Inferior parietal cortex (tissue), 1 donor: Measurements from ENCODE around the gene ZNG1A.
"Not testable (repeated sequence)": the region's sequence is repeated elsewhere in the genome, so short reads cannot be mapped to it uniquely, and the experiment has no call there.

ENCODE experiments used
- DNase-seq: peaks from one replicate; pipeline ENCODE4 v3.0.0-alpha.2; 2016; ENCODE audit errors: extremely low spot score

Gene ZNG1A

DNA sequence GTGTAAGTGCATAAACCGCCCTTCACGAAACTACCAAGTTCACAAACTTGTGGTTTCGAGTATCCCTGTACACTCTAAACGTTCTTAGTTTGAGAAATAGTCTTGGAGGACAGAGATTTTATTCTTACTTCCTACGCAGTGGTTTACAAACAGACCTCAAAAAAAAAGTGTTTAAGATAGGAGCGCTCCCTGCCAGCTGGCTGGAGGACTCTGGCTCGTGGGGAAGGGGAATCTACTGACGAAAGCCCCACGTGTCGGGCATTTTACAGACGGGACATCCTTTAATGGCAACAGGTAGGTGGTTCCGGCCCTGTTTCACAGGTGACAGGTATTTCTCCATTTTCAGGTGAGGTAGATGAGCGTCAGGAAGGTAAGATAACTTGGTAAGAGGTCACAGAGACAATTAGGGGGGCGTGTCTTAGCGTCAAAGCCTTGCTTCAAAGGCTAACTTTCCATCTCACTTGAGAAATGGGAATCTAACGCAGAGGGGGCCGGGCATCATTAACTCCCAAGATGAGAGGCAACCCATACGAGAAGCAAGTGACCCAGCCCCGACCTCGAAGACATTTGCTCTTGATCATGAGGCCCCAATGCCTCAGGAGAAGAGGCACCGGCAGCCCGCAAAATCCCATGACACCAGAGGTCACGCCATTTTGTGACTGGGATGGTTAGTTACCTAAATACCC is 573 bp downstream of the ZNG1A start:
- DNase-seq = not testable (repeated sequence)

DNA sequence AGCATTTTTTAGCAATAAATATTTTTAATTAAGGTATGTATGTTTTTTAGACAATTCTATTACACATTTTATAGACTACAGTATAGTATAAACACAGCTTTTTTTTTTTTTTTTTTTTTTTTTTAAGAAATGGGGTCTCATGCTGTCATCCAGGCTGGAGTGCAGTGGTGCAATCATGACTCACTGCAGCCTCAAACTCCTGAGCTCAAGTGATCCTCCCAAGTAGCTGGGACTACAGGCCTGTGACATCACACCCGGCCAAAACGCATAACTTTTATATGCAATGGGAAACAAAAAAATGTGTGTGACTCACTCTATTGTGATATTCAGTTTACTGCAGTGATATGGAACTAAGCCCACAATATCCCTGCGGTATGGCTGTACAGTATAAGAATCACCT is 9.1 kb downstream of the ZNG1A start:
- not testable (repeated sequence) for DNase-seq

DNA sequence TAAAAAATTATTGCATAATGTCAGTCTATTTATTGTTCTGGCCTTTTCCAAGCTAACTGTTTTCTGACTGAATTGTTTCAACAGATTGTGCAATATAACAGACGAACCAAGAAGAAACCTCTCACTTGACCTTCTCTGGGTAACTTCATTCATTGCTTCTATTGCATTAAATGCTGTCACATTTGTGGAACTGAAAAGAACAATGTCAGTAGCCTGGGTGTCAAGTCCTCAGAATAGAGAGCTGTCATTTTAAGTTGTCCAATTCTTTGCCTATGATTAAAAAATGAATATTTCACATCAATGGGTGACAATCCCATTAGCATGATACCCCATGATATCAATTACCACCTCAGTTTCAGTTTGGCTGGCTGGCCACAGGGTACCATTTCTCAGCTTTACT is 19.0 kb downstream of the ZNG1A start:
- not testable (repeated sequence) for DNase-seq

DNA sequence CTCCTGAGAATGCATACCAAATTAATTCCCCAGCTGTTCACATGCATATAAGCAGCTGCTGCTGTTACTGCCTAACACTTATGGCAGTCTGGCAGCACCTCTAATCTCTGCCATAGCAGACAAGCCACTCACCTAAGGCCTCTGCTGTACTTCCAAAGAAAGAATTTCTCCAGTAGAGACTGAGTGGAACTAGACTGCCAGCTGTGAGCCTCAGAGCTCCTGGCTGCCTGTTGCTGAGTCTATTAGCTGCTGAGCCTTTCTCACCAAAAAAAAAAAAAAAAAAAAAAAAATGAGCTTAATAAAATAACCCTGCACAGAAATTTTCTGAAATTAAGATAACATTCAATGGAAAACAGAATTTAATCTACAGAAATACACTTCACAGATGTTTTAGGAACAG is 27.7 kb downstream of the ZNG1A start:
- not testable (repeated sequence) for DNase-seq

DNA sequence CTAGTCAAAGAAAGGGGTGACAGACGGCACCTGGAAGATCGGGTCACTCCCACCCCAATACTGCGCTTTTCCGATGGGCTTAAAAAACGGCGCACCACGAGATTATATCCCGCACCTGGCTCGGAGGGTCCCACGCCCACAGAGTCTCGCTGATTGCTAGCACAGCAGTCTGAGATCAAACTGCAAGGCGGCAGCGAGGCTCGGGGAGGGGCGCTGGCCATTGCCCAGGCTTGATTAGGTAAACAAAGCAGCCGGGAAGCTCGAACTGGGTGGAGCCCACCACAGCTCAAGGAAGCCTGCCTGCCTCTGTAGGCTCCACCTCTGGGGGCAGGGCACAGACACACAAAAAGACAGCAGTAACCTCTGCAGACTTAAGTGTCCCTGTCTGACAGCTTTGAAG is 39.0 kb downstream of the ZNG1A start:
- DNase-seq = not testable (repeated sequence)

DNA sequence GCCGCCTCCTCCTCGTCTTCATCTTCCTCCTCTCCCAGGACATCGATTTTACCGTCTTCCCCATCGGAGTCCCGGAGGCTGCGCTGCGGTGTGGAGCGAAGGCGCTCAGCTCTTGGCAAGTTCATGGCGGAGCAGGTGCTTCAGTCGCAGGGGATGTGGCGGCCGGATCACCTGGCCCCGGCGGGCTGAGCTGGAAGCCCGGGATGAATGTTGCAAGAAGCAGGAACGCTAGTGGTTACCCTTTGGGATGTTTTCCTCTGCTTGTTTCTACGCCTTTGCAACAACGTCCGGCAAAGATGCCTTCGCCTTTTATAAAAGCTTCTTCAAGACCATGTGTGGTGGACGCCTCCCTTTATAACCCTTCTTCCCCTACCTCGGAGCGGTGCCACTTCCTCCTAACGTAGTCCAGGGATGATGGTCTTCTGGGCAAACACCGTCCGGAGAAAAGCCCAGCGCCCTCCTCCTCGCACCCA is 60.8 kb downstream of the ZNG1A start, which contains the start of gene FOXD4:
FOXD4 (minus strand) TSS at position 423 of the 473 bp plus-strand sequence; CDS start at position 125, 298 bp downstream.
- DNase-seq = not testable (repeated sequence)

DNA sequence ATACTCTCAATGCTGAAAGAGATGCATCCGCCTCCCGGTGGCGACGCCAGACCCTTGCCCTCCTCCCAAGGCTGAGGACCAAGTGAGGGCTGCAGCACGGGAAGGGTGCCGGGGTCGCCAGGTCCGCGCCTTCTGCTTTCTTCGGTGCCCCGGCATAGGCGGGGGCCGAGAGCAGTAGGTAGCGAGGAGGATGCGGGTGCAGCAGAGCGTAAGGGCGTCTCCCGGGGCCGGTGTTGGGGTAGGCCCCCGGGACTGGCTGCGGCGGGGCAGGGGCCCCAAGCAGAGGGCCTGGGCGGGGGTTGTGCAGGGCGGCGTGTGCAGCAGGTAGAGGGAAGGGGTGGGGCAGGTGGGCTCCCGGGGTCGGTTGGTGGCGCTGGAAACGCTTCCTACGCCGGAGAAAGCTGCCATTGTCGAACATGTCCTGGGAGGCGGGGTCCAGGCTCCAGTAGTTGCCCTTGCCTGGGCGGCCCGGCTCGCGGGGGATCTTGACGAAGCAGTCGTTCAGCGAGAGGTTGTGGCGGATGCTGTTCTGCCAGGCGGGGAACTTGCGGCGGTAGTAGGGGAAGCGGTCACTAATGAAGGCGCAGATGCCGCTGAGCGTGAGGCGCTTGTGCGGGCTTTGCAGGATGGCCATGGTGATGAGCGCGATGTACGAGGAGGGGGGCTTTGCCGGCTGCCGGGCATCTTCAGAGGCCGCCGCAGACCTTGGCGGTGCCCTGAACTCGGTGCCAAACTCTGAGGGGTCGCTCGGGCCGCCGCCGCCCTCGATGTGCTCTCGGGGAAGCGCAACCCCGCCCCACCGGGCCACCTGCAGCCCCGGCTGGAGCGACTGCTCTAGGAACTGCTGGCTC is 61.5 kb downstream of the ZNG1A start:
- DNase-seq = not testable (repeated sequence)

DNA sequence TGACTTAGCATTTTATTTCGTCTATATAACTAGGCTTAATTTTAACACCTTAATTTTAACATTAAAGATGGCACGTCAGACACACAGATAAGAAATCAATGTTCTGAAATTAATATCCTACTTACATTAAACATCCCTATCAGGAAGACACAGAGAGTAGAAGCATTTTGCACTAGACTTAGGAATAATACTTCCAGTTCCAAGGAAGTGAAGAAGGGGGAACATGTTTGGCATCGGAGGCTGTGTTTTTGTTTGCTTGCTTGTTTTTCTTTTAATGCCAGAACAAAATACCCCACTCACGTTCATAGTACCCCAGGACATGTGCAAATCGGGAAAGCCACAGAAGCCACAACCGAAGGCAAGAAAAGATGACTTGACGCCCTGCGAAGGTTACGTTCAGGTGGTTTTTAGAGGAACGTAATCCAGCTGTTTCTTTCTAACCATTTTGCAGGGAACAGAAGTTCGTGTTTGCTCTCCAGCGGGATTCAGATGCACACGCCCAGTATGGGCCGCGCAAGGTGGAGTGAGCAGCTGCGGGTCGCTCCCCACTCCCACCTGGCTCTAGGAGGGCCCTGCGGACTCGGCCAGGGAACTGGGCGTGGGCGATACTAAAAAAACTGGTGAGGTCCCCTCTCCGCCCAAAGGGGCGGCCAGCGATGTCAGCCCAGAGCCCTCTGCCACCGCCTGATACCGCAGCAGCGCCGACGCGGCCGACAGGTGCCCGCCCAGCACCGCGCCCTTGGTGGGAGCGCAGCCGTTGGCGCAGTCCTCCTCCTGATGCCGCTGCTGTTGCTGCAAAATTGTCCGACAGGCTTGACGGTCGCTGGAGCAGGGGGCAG is 62.4 kb downstream of the ZNG1A start:
- DNase-seq = not testable (repeated sequence)

DNA sequence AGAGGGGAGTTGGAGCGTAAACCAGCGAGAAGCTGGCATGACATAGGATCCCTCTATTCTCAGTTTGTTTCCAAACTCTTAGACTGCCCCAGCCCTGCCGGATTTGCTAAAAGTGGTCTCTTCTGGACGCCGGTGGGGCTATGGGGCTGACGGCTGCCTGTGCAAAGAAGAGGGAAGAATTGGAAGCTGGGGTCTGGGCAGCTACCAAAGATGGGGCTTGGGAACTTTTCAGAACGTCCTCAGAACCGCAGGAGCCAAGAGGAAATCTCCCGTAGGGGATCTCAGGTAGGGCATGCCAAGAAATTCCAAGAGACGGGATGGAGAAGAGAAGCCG is 63.8 kb downstream of the ZNG1A start:
- DNase-seq = not testable (repeated sequence)

DNA sequence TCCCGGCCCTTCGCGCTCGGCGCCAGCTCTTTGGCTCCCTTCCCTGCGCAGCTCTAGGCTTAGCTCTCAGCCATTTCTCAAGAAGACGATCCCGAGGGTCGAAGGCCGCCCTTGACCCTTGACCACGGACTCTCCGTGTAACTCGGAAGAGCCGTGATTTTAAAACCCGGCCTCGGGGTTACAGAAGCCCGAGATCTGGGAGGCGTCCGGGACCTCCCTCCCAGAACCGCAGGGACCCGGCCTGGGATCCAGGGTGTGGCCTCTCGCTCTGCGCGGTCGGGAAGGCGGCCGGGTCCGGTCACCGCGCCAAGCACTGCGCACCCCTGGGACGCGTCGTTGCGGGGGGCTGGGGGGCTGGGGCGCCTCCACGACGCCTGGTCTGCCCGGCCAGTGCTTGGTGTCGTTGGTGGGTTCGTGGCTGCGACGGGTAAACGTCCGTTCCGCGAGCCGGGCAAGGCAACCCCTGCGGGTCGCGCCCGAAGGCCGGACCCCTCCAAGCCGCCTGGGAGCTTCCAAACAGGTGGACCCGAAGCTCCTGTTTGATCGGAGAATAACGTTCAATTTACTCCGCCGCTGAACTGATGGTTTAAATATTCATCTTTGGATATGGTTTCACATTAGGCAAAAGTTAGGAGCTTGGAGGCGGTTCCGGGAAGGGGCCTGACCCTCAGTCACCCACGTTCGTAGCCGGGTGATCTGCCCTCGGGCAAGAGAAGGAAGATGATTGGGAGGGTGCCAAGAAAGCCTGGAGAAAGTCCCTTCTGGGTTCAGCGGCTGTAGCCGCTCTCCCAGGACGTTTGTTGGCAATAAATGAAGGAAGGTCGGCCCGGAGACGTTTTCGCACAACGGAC is 64.4 kb downstream of the ZNG1A start:
- DNase-seq = not testable (repeated sequence)

DNA sequence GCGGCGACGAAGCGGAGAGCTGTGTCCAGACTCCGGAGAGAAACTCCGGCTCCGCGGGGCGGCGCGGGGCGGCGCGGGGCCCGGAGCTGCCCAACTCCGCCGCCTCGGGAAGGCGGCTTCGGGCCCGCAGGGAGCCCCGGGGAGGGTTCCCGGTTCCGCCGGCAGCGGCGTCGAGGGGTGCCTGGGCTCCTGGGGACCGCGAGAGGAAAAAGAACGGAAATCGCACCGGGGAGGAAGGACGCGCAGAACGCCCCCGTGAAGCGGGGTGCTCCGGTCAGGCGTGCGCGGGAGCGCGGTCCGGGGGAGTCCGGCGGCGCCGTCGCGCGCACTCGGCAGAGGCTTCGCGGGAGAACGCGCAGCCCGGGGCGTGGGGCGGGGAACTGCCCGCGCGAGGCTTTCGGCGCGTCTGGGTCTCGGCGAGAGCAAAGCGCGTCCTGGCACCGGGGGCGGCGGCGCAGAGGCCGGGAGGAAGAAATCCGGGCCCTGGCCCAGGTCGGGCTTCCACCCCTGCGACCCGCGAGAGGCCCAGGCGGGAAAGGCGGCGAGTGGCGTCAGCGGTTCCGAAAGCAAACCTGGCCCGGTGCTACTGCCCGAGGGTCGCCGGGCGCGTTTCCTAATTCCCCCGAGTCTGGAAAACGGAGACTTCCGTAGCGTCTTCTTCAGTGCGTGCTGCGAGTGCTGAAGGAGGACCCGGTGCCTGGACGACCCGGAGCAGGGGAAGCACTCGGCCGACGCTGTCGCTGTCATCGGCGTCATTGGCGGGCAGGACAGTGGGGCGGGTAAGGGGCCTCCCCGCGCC is 65.2 kb downstream of the ZNG1A start:
- not testable (repeated sequence) for DNase-seq

DNA sequence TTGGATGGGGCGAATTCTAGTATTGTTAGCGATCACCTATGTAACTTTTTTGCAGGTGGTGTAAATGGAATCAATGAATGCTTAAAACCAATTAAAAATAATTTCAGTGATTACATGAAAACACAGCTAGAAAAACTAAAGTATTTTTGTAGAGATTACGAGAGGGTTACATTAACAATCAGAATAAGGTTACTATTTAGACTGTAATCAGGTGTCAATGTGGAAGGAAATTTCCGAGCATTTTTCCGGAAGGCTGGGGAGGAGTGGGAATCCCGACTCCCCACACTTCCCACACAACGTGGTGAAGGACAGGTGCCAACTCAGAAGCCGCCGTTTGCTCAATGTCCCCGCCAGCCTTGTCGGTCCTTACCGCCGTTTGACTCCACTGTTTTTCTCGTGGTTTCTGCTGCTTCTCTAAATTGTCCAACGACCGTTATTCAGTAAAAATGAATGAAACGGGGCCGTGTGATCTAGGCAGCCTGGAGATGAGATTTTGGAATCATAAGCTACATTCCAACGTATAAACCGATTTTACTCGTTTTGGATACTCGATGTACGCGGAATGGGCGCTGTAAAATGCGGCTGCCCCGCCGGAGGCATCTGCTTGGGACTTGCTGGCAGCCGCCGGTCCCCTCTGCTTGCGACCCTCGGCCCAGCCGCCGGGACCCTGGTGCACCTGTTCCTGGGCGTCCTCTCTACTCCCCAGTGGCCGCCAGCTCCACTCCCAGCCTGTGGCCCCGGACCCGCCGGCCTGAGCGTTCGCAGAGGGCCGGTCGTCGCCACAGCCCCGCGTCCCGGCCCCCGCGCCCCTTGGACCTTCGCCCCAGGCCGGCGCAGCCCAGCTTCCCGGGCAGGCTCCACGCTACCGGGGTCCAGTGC is 66.0 kb downstream of the ZNG1A start:
- DNase-seq = not testable (repeated sequence)

DNA sequence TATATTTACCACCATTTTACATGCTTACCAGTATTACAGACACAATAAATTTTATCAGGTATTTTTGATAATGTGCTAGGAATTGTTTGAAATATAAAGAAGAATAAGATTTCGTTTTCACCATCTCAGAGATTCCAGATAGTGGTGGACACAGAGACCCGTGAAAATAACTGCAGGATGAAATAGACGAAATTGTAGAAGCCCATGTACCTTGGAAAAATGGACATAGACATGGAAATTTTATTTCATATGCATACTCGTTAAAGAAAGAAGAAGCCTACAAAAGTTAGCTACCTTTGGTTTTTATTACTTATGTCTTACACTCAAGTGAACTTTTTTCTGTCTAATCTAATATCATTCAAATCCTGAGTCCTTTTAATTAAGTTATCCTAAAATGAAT is 68.2 kb downstream of the ZNG1A start:
- DNase-seq = not testable (repeated sequence)

DNA sequence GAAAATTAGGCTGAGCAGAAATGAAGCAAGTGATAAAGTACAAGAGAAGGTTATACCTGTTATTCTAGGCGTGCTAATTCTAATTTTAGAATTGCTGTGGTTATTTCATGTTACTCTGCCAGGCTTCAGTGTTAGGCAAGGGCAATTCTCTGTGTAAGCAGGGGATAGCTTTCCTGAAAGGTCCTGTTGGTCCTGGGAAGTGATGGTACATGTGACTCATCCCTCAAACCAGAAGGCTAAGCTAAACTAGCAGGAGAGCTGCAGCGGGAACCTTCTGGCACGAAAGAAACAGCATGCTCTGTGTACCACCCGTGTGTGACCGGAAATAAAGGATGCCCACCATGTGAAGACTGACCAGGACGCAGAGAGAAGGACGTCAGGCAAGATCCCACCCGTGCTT is 69.3 kb downstream of the ZNG1A start:
- not testable (repeated sequence) for DNase-seq

DNA sequence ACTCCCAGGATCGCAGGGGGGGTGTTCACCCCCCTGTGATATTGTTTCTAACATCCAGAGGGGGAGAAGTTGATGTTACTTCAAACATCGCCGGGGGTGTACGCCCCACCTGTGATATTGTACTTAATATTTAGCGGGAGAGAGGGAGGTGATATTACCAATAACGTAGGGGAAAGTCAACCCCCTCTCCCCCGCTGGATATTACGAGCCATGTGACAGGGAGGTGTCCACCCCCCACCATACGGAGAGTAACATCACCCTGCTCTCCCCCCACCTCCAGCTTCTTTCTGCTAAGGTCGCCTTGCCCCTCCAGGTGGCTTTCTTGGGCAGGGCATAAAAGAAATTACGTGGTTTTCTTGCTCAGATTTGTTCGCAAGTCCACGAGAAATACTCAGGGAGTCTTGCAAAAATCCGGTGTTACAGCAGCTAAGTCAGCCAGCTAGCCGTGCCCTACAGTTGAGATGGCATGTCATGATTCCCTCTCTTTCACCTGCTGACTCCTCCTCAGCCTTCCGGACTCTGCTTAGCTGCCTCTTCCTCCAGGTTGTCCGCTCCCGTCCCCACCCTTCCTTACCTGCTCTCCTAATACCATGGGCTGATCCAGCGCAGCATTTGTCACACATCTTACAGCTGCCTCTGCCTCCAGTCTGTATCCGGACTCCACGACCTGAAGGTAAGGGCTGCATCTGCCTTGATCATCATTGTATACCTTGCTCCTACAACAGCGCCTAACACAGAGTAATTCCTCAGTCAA is 69.9 kb downstream of the ZNG1A start:
- not testable (repeated sequence) for DNase-seq

DNA sequence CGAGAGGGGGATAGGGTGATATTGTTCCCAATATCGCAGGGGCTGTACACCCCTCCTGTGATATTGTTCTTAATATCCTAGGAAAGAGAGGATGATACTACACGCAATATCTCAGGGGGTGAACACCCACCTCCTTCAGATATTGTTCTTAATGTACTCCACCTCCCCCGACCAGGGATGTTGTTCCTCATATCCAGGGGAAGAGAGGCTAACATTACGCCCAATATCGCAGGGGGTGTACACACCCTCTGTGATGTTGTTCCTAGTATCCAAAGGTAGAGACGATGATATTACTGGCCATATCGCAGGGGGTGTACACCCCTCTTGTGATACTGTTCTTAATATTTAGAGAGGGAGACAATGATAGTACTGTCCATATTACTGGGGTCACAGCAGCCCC is 72.9 kb downstream of the ZNG1A start:
- not testable (repeated sequence) for DNase-seq

DNA sequence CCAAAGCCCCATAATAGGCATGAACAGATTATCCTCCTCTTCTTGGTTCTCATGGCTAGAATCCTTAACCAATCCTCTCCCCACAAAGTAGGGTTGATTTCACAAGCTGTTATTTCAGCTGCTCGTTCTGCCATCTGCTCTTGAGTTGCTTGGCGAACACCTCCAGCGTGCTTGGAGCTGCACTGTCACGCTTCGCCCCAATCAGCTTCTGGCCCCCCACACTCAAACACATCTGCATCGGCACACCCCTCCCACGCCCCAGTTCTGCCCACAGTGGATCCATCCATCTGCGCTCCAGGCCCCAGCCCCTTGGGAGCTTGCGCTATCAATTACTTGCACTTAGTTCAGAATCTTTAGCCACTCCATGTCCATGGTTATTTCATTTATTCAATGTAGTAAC is 78.4 kb downstream of the ZNG1A start:
- not testable (repeated sequence) for DNase-seq

DNA sequence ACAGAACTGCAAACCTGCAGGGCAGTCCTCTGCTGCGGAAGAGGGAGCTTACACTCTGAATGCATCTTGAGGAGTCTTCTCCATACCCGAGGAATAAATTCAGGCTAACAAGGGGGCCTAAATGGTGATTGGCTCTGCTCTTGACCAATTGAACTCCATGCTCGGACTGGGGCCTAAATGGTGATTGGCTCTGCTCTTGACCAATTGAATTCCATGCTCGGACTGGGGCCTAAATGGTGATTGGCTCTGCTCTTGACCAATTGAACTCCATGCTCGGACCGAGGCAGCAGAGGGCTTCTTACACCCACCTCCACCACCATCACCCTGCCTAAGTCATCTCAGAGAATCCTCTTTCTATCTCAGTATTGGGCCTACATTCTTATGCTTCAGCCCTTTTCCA is 79.0 kb downstream of the ZNG1A start:
- DNase-seq = not testable (repeated sequence)
